GM12892 (cell line): Measurements from ENCODE around the gene ZSCAN5C.

Source experiments
- DNase-seq: peaks from one replicate; pipeline ENCODE4 v3.0.0; 2011; ENCODE audit not compliant: insufficient read length
- FAIRE-seq: peaks from 2 replicates; lab custom pipeline; 2011; peaks lifted over from hg19 to GRCh38; lab: Jason Lieb, UNC
- POLR2A ChIP-seq: IDR thresholded peaks from 2 replicates; pipeline ENCODE4 v1.6.1; 2011; ENCODE audit warnings: low read depth, low read length, control low read depth
- POLR2AphosphoS5 ChIP-seq: IDR thresholded peaks from 2 replicates; pipeline ENCODE4 v1.6.1; 2011; ENCODE audit warnings: low read depth, low read length, control low read depth
- TAF1 ChIP-seq: IDR thresholded peaks from 2 replicates; pipeline ENCODE4 v1.6.1; 2011; ENCODE audit warnings: low read depth, mild to moderate bottlenecking, control low read depth, low read length, borderline replicate concordance

The ZSCAN5C gene

GRCh38 chr19:56252699-56253422 lies 50.8 kb downstream of the ZSCAN5C start:
- TF ChIP-seq TAF1 (no peak), POLR2A (no peak), POLR2AphosphoS5 (no peak)
- FAIRE-seq (no peak), DNase-seq (peak; percentile 57)

- no peak for TF ChIP-seq TAF1
- no peak for TF ChIP-seq POLR2AphosphoS5
- TF ChIP-seq POLR2A, result no peak
- no peak for FAIRE-seq
These were observed 51.7 kb downstream of the ZSCAN5C start for GRCh38 chr19:56253737-56254136.

GRCh38 chr19:56258272-56258671 lies 56.2 kb downstream of the ZSCAN5C start:
- no peak for FAIRE-seq
- TF ChIP-seq POLR2AphosphoS5 (no peak), TAF1 (no peak), POLR2A (no peak)
- no peak for DNase-seq

More at GRCh38 chr19:56253737-56254136, 51.7 kb downstream of the ZSCAN5C start:
- DNase-seq, result no peak
